SKM-1 (cell line): ENCODE measurements around the gene CMIP.

Source experiments
- DNase-seq: peaks from one replicate; lab custom pipeline; 2025; ENCODE audit not compliant: unreplicated experiment; lab: John Stamatoyannopoulos, UW

Gene CMIP

DNA sequence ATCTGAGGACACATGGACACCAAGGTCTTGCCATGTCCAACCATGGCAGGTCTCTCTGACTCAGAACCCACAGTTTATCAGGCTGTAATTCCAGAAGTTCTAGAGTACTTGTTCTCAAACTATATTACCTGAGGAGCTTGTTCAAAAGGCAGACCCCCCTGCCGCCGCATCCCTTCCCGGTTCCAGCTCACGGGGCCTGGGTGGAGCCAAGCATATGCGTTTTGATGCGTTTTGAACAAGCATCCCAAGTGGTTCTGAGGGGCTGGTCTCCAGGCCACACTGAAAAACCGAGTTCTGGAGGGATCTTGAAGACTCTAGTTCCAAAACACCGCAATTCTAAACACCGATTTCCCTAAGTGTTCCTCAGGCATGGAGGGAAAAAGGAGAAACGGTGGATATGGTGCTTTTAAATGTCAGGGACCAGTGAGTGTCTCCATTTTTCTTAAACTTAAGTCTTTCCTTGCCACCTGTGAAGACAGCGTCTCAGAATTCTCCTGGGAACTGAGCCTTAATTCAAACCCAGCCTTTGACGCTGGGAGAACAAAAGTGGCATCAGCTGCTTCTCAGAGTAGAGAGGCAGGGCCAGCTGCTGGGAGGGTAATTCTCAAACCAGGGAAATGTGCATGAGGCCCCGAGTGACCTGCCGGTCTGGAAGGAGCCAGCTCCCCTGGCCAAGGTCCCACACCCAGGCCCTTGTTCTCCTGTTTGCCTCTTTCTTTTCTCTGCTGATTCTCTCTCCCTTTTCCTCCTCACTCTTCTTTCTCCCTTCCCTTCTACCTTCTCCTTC, 250.1 kb downstream of the CMIP start:
- no peak for DNase-seq

DNA sequence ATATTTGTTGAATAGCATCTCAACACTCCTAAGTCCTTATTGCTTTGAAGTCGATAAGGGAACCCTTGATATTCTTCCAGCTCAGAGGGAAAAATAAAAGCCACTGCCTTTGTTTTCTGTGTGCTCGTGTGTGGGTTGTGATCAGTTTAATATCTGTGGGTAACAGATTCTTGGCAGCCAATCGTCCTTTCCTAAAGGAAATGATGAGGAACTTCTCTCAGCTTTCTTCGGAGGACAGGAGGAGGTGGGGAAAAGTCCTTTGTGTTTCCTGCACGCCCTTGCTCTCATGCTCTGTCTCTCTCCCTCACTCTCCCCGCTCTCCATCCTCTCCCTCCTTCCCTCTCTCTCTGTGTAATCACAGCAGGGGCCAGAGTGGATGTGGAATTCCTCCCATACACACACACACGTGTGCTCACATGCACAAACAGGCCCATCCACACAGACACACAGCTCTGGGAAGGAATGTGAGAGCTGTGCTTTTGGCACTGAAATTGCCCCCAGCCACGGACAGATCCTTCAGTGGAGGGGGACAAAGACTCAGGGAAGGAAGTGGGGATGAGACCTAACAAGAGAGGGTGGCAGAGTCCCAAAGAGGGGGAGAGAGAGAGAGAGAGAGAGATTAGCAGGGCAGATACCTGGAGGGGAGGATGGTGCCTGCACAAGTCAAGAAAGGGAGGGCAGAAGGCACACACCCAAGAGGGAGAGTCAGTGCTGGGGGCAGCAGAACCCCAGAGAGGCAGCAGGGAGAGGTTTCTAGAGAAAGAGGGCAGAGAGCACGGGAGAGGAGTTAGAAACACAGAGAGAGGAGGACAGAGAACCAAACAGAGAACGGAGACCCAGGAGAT, 250.9 kb downstream of the CMIP start:
- DNase-seq = no peak

DNA sequence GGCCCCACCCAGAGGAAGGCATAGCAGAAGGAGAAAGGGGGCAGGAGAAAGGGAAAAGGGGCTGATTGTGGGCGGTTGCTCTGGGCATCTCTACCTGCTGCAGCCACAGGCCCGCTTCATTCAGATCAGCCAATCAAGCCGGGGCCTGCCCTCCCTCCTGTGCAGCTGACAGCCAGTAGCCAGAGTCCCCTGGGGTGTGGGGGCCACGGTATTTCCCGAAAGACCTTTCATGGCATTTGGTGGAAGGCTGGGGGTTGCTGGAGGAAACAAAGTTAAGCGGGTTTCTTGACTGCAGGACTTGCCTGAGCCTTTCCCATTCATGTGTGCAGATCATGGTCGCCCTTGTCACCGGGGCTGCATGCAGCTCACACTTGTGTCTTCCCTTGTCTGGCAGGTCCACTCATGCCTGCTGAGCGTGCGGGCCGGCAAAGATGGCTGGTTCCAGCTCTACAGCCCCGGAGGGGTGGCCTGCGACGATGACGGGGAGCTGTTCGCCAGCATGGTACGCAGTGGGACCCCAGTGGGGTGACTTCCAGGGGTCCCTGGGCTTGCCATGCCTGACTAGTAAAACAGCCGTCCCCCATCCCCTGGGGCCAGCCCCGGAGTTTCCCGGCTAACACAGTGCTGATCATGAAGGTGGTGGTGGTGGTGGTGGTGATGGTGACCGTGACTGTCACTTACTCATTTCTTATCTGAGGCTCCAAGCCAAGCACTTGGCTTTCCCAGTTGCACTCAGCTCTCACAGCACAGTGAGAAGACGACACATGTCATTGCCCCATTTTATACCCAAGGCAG, 251.8 kb downstream of the CMIP start:
- DNase-seq = no peak

DNA sequence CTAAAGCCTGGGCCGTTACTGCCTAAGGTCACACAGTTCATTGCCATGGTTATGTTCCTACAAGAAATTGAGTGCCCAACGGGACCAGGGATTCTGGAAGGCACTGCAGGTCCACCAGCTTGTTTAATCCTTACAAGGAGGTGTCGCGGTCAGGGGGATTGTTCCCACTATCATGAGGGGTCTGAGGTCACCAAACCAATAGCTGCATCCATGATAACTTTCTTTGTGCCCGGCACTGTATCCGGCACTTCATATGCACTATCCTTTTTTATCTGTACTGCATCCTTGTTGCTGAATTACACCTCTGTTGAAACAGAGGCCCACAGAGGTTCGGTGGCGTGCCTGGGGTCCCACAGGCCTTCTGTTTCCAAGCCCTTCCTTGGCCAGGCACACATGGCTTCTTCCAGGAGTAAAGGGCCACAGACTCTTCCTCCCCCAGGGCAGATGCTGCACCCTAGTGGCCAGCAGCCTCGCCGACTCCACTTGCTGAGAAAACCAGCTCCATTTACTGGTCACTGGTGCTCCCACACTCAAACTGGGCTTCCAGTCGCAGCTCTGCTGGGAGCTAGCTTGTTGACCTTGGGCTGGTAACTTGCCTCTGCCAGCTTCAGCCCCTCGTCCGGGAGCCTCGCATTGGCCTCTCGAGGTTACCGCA, 252.5 kb downstream of the CMIP start:
- no peak for DNase-seq

DNA sequence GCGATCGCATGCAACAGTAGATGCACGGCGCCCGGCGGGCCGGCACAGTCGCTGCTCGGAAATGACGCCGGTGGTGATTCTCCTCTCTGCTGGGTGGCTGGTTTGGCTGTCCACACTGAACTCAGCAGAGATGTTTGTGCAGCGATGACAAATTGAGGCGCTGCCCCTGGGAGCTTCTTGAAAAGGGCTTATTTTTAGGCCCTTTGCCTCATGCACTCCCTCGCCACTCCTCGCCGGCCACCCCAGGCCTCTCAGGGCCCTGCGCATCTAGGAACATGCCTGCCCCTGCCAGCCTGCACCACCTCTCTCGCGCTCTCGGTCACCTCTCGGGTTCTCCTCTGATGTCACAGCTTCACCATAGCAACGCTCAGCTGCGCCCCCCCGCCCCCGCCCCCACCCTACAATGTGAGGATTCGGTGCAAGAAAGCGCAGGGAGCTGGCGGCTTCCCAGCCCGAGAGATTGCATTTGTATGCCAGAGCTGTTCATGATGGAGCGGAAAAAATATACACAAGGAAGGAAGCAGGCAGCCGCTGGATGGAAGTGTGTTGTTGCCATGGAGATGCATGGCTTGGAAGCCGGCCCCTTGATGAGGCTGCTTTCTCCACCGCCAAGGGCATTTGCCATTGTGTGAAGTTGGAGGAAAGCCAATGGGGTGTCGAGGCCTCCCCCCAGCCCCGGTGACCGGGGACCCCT, 253.2 kb downstream of the CMIP start:
- no peak for DNase-seq

DNA sequence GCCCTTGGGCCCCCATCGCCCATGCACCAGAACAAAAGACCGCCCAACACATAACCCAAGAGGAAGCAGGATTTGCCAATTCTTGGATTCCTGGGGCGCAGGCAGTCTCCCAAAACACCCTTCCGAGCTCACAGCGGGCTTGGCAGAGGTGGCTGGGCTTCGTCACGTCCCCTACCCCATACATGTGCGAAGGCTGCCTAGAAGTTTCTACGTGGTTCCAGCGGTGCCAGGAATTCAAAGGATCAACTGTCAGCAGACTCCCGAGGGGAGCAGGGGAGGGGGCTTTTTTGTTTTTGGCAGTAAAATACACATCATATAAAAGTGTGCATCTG, 253.7 kb downstream of the CMIP start:
- no peak for DNase-seq

DNA sequence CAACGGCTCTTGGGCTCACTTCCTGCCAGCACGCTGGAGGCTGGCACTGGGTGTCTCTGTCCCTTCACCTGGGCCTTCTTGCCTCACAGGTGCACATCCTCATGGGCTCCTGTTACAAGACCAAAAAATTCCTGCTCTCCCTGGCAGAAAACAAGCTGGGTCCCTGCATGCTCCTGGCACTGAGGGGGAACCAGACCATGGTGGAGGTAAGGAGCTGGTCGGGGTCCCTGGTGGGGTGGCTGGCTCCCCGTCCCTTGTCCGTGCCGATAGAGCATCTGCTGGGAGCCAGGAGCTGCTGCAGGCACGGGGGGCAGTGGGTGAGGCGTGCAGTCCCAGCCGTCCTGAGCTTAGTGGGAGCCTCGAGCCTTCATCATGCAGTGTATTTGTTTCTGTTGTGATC, 255.0 kb downstream of the CMIP start:
- no peak for DNase-seq

DNA sequence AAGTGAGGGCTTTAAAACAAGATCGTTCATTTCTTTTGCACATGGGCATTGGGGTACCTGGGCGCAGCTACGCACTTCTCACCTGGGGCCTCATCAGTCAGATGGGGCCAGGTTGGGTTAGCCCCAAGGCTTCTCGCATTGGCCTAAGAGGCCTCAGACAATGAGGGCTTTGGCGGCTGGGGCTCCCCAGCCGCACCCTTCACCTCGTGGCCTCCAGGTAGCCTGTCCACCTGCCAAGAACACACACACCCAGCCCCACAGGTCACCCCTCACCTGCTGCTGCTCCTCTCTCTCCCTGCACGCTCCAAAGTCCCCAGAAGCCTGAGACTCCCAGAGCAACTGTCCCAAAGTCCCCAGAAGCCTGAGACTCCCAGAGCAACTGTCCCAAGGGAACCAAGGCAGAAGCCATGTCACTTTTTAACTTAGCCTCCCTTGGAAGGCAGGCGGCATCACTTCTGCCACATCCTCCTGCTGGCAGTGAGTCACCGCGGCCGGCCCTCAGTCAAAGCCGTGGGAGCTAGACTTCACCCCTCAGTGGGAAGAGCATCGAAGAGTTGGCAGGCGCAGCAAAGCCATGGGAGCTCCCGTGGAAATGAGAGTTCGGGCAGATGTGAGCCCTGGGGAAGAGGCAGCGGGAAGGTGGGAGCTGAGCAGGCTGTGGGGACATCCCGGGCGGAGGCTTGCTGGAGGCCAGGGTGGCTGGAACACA, 255.6 kb downstream of the CMIP start:
- DNase-seq = no peak

DNA sequence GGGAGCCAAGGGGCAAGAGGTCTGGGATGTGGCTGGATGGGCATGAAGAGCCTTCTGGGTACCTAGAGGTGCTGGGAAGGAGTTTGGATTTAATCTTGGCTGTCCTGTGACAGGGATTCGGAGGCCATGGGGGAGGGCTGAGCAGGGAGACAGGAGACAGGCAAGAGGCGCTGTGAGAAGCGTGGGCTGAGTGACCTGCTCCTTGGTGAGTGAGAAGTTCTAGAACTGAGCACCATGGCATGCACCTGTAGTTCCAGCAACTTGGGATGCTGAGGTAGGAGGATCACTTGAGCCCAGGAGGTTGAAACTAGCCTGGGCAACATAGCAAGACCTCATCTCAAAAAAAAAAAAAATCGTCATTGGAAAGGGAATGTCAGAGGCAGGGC, 256.2 kb downstream of the CMIP start:
- DNase-seq = no peak

DNA sequence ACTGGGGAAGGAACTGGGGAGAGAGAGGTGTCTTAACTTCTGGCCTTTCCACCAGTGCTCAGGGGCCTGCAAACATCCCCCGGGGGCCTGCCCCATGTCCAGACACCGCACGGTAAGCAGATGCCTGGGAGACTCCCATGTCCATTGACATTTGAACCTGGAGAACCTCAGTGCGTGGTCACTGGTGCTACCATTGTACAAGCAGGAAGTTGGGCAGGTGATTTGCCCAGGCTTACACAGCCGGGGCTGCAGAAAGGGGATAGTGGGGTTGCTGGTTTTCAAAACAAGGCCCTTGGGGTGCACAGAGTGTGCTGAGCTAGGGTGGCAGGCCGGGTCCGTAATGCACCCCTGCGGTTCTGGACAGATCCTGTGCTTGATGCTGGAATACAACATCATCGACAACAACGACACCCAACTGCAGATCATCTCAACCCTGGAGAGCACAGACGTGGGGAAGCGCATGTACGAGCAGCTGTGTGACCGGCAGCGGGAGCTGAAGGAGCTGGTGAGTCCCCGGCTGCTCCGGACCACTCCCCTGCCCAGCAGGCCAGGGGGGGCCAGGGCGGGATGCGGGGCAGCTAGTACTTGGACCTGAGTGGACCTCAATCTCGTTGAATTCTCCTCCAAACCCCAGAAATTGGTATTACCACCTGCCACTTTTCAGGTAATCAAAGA, 256.8 kb downstream of the CMIP start:
- DNase-seq = no peak

DNA sequence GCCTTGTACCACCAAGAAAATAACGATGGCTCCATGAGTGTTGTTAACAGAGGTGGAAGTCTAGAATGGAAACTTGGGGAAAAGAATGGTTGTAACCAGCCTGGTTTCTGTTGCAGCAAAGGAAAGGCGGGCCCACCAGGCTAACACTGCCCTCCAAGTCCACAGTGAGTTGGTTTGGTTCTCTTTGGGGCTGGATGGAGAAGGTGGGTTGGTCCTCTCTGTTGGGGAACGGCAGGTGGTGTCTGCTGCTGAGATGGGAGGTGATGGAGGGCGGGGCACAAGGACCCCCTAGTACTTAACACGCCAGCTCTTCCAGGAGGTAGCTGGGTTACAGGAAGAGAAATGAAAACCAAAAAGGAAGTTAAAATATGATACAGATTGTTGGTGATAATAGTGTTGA, 257.9 kb downstream of the CMIP start:
- DNase-seq = no peak

DNA sequence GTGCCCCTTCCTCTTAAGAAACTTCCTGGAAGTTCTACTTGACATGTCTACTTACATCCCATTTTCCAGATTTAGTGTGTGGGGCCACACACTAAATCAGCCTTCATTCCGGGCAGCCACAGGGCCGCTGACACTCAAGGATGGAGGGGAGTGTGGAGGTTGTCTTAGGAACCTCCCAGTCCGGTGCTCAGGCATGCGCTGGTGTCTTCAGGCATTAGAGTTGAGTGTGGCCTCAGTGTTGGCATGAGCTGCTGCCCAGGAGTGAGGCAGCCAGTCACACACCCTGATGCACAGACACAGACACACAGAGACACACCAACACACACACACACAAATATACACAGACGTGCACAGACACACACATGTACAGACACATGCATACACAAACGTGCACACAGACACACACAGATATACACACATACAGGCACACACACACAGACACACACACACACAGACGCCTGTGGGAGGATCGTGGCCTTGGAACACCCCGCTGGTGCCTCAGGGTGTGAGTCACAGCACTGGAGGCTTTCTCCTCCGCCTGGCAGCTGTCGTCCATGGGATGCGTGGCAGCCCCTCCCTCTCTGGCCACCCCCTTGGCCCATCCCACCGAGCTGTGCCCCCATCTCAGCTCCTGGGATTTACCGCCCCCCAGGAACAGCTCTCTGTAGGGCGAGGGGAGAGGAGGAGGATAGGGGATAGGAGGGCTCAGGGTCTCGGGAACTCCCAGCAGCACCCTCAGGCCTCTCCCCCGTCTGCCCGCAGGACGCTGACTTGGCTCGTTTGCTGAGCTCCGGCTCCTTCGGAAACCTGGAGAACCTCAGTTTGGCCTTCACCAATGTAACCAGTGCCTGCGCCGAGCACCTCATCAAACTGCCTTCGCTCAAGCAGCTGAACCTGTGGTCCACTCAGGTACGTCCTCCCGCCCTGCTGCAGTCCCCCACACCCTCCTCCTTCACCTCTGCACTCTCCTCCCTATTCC, 258.9 kb downstream of the CMIP start:
- no peak for DNase-seq

DNA sequence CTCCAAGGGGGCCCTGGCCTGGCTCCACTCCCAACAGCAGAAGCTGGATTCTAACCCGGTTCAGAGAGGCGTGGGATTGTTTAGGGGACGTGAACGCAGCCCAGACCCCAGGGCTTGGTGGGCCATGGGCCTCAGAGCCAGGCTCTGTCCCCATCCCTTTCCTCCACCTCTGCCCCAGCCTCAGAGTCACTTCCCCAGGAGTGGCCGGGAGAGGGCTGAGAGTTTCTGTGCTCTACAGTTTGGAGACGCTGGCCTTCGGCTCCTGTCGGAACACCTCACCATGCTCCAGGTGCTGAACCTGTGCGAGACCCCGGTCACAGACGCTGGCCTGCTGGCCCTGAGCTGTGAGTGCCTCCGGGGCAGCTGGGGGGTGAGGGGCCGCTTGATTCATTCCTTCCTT, 260.7 kb downstream of the CMIP start:
- no peak for DNase-seq

DNA sequence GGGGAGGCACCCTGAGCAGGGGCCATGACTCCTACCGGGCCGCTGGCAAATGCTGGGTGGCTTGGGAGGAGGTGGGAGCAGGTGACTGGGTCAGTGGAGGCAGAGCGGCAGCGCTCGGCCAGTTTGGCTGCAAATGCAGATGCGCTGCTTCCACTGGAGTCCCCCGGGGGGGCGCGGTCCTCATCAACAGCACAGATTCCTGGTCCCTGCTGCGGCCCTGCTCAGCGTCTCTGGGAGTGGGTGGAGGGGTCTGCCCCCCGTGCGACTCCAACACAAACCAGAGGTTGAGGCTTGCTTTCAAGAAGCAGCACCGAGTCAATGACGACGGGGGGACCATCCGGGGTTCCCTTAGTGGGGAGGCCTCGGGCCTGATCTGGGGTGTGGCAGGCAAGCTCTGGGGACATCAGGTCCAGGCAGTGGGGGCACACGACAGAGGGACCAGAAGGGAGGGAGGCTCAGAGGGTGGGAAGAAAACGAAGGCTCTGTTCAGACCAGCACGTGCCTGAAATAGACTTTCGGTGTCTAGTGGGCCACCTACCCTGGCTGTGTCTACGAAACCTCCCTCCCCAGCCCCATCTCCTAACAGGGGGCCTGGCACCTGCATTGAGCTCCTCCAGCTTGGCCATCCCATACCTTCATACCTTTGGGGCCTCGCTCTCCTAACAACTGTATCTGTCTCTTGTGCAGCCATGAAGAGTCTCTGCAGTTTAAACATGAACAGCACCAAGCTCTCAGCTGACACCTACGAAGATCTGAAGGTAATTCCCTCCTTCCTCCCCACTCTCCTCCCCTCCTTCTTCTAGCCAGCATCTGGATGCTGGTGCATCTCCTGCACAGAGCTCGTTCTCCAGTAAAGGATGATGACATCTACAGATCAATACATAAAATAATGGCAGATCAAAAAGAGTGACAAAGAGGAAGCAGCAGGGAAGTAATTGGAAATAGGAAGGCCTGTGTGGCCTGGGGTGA, 262.0 kb downstream of the CMIP start:
- DNase-seq = no peak

DNA sequence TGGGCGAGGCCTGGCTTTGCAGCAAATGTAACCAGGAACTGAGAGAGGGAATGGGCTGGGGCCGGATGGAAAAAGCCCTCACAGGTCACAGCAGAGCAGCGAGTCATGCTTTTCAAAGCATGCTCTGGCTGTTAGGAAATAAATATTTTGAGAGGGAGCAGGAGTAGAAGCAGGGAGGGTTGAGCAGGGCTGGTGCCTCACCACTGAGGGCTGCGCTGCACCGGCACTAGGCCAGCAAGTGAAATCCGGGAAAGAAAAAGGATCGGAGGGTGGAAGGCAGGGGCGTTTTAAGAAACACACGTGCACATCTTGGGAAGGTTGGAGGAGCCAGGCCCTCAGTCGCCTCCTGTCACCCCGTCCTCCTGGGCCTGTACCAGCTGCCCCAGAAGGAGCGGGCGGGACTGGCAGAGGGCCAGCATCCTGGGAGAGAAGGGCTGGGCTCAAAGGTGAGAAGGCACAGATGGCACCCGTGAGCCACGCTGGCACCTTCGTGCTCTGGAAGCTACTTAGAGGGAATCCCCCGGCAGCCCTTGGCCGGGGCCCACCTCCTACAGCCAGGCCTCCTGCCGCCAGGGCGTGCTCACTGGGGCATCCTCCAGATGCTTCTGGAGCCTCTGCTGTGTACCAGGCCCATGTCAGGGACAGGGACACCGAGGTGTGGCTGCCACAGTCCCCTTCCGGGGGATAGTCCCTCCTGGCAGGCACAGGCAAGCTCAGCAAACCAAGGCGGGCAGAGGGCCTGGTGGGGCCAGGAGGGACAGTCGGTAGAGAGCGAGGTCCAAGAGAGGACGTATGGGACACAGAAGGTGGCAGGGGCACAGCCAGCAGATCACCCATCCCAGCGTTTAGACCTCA, 263.0 kb downstream of the CMIP start:
- no peak for DNase-seq

DNA sequence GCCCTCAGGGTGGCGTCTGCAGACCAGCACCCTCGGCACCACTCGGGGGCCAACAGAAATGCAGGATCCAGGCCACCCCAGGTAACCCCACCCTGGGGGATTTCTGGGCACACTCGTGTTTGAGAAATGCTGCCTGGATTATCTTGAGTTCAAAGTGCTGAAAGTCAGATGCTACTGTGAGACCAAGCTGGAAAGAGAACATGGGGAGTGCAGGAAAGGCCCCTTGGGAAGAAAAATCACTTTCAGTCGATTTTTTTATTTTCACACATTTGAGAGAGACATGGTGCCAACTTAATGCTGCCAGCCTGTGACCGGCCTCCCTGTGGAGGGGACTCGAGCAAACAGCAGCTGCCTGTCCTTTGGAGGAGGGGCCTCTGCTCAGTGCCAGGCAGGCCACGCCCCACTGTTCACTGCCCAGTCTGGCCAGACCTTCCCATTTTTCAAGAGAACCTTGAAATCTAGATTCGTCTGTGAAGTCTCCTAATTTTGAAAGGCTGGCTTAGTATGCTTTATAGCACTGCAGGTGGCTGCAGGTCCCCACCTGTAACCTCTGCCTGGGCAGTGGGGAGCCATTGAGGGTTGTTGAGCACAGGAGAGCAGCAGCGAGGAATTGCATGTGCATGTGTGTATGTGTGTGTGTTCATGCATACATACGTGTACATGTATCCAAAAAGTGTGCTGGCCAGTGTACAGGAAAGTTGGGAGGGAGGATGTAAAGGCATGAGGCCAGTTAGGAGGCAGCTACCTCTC, 263.8 kb downstream of the CMIP start:
- DNase-seq = no peak
